ENCODE results near the gene ABCE1.
"Not testable (repeated sequence)": the region's sequence is repeated elsewhere in the genome, so short reads cannot be mapped to it uniquely, and the experiment has no call there.

Gene ABCE1

DNA sequence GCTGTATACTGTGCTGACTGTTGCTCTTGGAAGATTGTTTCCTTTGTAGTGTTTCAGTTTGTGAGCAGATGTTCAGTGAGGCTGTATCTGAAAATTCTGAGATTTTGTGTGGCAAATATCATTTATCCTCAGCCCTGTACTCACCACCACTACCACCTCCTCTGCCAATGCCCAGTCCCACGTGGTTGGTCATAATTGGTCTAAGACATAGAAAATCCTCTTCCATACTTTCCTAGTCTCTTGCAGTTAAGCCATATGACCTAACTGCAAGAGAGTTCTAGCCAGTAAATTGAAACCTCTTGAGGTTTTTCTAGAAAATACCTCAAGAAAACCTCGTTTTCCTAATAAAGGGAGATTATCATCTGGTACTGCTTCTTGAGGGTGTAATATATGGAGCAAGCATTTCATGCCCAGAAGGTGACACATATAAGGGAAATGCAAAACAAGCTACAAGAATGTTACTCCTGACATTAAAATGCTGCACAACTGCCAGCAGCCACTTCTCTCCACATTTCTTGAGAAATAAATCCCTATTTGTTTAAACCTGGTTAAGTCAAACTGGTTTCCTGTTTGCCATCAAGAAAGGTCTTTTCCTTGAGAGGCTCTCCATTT is 32.8 kb downstream of the ABCE1 start:
- Mint-ChIP-seq H3K4me1 (ENCODE audit: low read depth in 2 of 2) (peaks cover 15 to 31% of the 10 kb centered on the region in 2 donors), H3K9me3 (no peaks in the 10 kb centered on the region), H3K36me3 (ENCODE audit: insufficient read depth) (peaks cover 29% of the 10 kb centered on the region), H3K27me3 (no peaks in the 10 kb centered on the region), H3K4me3 (no peak overlapping the region), H3K27ac (peak overlapping the region; percentile 44 to 65)
- ATAC-seq (replicated peaks), result no peak
- DNase-seq, result no peak

DNA sequence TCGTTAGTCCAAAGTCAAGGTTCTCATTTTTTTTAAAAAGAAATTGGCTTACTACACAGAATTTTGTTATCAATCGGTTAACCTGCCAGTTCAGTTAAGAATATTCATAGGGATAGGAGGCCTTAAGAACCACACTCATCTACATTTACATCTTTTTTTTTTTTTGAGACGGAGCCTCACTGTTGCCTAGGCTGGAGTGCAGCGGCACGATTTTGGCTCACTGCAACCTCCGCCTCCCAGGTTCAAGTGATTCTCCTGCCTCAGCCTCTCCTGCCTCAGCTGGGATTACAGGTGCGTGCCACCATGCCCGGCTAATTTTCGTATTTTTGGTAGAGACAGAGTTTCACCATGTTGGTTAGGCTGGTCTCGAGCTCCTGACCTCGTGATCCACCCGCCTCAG is 33.7 kb downstream of the ABCE1 start:
- Mint-ChIP-seq H3K4me3 (no peak overlapping the region), H3K36me3 (ENCODE audit: insufficient read depth) (peaks cover 22% of the 10 kb centered on the region), H3K9me3 (no peaks in the 10 kb centered on the region), H3K4me1 (ENCODE audit: low read depth in 2 of 2) (peaks cover 14 to 26% of the 10 kb centered on the region in 2 donors), H3K27ac (peak overlapping the region; percentile 44 to 65), H3K27me3 (no peaks in the 10 kb centered on the region)
- ATAC-seq (replicated peaks), result no peak
- DNase-seq, result no peak

DNA sequence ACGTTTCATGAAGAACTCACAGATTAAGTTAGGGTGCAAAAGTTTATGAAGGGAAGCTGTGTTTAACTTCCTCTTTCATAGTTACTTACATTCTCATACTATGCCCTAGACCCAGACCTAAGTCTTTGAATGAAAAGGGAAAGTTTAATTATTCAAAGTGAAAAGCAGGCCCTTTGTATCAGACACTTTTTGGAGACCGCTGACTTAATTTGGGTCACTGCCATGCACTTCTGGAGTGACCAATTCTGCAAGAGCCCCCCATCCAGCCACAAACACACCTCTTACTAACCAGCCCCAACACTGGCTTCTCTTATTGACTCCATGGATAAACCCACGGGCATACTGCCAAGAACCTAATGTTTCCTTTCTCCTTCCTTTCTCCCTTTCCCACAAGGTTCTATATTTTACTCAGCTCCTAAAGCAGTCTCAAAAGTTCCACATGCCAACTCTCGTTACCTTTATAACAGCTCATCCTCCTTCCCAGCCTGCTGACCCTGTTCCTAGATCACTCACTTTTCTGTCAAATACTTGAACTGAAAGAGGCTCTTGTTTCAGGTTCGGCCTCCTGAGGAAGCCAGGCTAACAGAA is 34.5 kb downstream of the ABCE1 start:
- H3K27me3 Mint-ChIP-seq, result no peaks in the 10 kb centered on the region
- DNase-seq (no peak), ATAC-seq (replicated peaks) (no peak)
- peak overlapping the region; percentile 2 to 13 for H3K27ac Mint-ChIP-seq
- no peak overlapping the region for H3K4me3 Mint-ChIP-seq
- peaks cover 17 to 26% of the 10 kb centered on the region in 2 donors for H3K4me1 Mint-ChIP-seq (ENCODE audit: low read depth in 2 of 2)
- H3K36me3 Mint-ChIP-seq (ENCODE audit: insufficient read depth), result peaks cover 22% of the 10 kb centered on the region
- H3K9me3 Mint-ChIP-seq, result no peaks in the 10 kb centered on the region

DNA sequence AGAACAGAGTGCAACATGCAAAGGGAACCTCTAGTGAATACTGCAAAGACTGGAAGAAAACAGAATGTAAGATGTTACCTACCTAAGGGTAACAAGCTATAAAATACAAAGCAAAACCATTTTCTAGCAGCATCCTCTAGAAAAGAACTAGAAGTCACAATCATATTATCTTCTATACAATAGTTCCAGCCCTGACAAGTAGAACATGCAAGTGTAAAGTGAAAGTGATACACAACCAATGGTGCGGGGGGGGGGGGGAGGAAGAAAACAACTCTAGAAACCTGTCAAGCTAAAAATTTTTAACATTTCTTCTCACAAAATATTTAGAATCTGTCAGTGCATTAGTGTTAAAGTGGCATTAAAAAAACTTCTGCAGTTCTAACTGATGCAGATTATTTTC is 38.1 kb downstream of the ABCE1 start:
- H3K27ac Mint-ChIP-seq, result peak overlapping the region; percentile 38 to 71
- peak; percentile 79 for ATAC-seq (replicated peaks)
- DNase-seq, result not testable (repeated sequence)

DNA sequence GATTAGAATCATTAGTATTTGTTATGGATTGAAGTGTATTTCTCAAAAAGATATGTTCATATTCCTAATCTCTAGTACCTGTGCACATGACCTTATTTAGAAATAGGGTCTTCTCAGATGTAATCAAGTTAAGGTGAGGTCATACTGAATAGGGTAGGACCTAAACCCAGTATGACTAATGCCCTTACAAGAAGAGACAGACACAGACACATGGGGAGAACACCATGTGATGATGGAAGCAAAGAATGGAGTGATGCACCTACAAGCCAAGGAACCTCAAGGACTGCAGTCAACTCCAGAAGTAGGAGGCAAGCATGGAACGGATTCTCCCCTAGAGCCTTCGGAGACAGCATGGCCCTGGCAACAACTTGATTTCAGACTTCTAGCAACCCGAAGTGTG is 50.9 kb downstream of the ABCE1 start:
- Mint-ChIP-seq H3K4me3 (no peak overlapping the region), H3K27me3 (no peaks in the 10 kb centered on the region), H3K27ac (no peak overlapping the region), H3K4me1 (ENCODE audit: low read depth in 2 of 2) (no peaks in the 10 kb centered on the region), H3K36me3 (ENCODE audit: insufficient read depth) (peaks cover 84% of the 10 kb centered on the region), H3K9me3 (no peaks in the 10 kb centered on the region)
- ATAC-seq (replicated peaks) (no peak), DNase-seq (no peak)

More for the DNA sequence above, 38.1 kb downstream of the ABCE1 start:
- Mint-ChIP-seq H3K36me3 (ENCODE audit: insufficient read depth) (peaks cover 34% of the 10 kb centered on the region), H3K4me1 (ENCODE audit: low read depth in 2 of 2) (peaks cover 9 to 15% of the 10 kb centered on the region in 2 donors), H3K4me3 (peak overlapping the region; percentile 50 to 64)
- H3K27me3 Mint-ChIP-seq, H3K9me3 Mint-ChIP-seq: not testable (repeated sequence)

DNA sequence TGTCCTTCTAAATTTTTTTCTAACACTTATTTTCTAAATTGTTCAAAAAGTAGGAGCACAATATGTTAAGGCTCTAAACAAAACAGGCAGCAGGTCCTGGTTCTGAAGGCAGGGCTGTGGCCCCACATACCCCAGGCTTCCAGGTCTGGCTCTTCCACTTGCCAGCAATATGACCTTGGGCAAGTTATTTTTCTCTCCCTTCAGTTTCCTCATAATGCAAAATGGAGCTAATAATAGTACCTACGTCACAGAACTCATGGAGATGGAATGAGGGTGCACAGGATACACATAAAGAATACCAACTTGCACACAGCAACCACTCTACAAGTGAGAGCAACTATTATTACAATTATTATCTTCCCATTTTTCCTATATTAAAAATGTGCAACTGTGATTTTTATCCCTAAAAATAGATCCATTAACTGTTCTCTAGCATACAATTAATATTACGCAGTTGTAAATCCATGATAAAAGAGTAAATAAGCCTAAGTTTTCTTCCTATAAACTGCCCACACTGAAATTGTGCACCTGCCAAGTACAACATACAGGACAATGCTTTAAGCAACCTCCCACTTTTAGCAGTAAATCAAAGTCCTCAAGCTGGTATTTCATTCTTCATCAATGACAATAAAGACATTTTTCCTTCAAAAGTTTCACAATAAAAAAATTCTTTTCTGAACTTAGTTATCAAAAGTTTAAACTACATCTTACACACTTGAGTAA is 55.2 kb downstream of the ABCE1 start:
- Mint-ChIP-seq H3K36me3 (ENCODE audit: insufficient read depth) (peaks cover 92% of the 10 kb centered on the region), H3K4me3 (no peak overlapping the region)

DNA sequence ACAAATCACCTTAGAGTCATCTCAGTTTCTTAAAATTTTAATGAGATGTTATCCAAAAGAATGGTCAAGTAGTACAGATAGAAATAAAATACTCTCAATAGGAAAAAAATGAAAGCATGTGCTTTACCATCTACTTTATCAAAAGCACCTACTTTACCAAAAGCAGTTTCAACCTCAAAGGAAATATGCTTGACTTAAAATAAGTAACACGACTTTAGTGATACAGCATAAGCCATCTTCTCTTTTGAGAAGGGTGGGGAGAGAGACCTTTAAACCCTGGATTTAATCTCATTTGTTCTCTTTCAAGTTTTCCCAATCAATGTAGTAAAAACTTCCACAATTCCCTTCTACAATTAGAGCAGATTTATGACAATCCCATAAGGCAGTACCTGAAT is 55.8 kb downstream of the ABCE1 start:
- Mint-ChIP-seq H3K9me3 (no peaks in the 10 kb centered on the region), H3K36me3 (ENCODE audit: insufficient read depth) (peaks cover 90% of the 10 kb centered on the region), H3K4me3 (no peak overlapping the region), H3K27me3 (no peaks in the 10 kb centered on the region), H3K27ac (peak overlapping the region in 1 of 2 donors; percentile 50), H3K4me1 (ENCODE audit: low read depth in 2 of 2) (peaks cover 3 to 4% of the 10 kb centered on the region in 2 donors)
- no peak for ATAC-seq (replicated peaks)
- DNase-seq, result no peak

More for the DNA sequence above, 55.2 kb downstream of the ABCE1 start:
- no peaks in the 10 kb centered on the region for H3K27me3 Mint-ChIP-seq
- H3K9me3 Mint-ChIP-seq, result no peaks in the 10 kb centered on the region
- no peak for DNase-seq
- H3K4me1 Mint-ChIP-seq (ENCODE audit: low read depth in 2 of 2), result peaks cover 0 to 3% of the 10 kb centered on the region in 2 donors
- ATAC-seq (replicated peaks), result no peak
- H3K27ac Mint-ChIP-seq, result peak overlapping the region; percentile 50 to 84

DNA sequence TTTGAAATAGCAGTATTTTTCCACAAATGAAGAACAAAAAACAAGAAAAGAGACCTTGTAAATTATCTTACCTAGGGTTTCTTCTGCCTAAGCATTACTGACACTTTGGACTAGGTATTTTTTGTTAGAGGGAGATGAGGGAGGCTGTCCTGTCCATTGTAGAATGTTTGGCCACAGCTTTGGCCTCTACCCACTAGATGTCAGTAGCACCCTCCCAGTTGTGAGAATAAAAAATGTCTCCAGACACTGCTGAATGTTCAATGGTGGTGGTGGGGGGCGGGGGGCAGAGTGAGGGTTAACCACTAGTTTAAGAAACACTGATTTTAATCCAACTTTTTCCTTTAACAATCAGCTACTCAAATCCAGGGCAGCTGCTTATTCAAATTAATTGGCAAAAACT is 56.5 kb downstream of the ABCE1 start:
- DNase-seq (no peak), ATAC-seq (replicated peaks) (no peak)
- H3K9me3 Mint-ChIP-seq, result no peaks in the 10 kb centered on the region
- H3K27me3 Mint-ChIP-seq, result no peaks in the 10 kb centered on the region
- no peak overlapping the region for H3K4me3 Mint-ChIP-seq
- peaks cover 83% of the 10 kb centered on the region for H3K36me3 Mint-ChIP-seq (ENCODE audit: insufficient read depth)
- no peak overlapping the region for H3K27ac Mint-ChIP-seq
- peaks cover 3 to 7% of the 10 kb centered on the region in 2 donors for H3K4me1 Mint-ChIP-seq (ENCODE audit: low read depth in 2 of 2)

DNA sequence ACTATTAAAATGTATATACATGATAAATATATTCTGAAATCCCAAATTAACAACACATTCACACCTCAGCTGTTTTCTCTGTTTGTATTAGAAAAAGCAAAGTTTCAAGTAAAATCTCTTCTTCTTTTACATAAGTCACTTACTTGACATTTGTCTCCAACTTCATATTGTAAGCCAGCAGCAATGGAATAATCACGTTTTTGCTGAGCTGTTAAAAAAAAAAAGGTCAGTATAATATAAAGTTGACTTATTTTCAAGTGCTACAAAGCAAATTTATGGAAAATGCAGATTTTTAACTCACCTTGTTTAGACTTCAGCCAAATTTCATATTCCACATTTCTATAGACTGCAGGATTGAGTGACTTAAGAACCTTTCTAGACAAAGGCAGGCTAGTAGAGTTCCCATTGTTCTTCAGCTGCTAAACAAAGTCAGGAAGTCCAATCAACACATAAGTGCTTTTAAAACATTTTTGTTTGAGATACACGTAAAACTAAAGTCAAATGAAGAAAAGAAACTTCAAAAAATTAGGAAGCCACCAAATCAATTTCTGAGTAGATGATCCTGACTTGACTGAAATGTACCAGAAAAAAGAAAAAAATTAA is 57.3 kb downstream of the ABCE1 start:
- Mint-ChIP-seq H3K4me1 (ENCODE audit: low read depth in 2 of 2) (peaks cover 3 to 7% of the 10 kb centered on the region in 2 donors), H3K27ac (no peak overlapping the region), H3K27me3 (no peaks in the 10 kb centered on the region), H3K4me3 (no peak overlapping the region), H3K36me3 (ENCODE audit: insufficient read depth) (peaks cover 77% of the 10 kb centered on the region), H3K9me3 (no peaks in the 10 kb centered on the region)
- DNase-seq (no peak), ATAC-seq (replicated peaks) (no peak)

DNA sequence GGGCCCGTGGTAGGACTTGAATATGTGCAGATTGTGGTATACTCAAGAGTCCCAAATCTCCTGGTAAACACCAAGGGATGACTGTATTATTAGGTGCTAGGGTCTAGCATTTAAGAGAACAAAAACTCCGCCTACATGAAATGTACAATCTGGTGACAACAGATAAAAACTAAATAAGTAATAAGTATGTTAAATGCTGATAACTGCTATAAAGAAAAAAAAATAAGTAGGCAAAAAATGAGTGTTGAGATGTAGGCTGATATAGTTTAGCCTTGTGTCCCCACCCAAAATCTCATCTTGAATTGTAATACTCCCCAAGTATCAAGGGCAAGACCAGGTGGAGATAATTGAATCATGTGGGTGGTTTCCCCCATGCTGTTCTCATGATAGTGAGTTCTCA is 58.9 kb downstream of the ABCE1 start:
- H3K27ac Mint-ChIP-seq, result peak overlapping the region in 1 of 2 donors; percentile 58
- no peaks in the 10 kb centered on the region for H3K9me3 Mint-ChIP-seq
- ATAC-seq (replicated peaks) (no peak), DNase-seq (no peak)
- peaks cover 79% of the 10 kb centered on the region for H3K36me3 Mint-ChIP-seq (ENCODE audit: insufficient read depth)
- no peak overlapping the region for H3K4me3 Mint-ChIP-seq
- H3K27me3 Mint-ChIP-seq, result no peaks in the 10 kb centered on the region
- H3K4me1 Mint-ChIP-seq (ENCODE audit: low read depth in 2 of 2), result peaks cover 3 to 14% of the 10 kb centered on the region in 2 donors

DNA sequence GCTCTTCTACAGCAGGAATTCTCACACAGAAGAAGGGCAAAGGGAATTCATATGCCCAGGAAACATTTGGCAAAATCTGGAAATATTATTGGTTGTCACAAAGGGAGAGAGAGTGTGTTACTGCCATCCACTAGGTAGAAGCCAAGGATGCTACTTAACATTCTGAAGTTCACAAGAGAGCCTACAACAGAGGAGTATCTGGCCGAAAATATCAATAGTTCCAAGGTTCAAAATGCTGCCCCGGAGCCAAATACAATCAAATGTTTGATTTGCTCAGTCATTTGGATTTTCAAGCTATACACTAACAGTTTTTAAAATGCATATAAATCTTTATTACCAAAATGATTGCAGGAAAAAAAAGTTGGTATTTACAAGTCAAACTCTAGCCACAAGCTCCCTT is 63.4 kb downstream of the ABCE1 start:
- peaks cover 63% of the 10 kb centered on the region for H3K36me3 Mint-ChIP-seq (ENCODE audit: insufficient read depth)
- H3K9me3 Mint-ChIP-seq, result no peaks in the 10 kb centered on the region
- DNase-seq, result no peak
- no peaks in the 10 kb centered on the region for H3K27me3 Mint-ChIP-seq
- no peak for ATAC-seq (replicated peaks)
- H3K4me3 Mint-ChIP-seq, result no peak overlapping the region
- H3K4me1 Mint-ChIP-seq (ENCODE audit: low read depth in 2 of 2), result peaks cover 3 to 14% of the 10 kb centered on the region in 2 donors
- H3K27ac Mint-ChIP-seq, result no peak overlapping the region

DNA sequence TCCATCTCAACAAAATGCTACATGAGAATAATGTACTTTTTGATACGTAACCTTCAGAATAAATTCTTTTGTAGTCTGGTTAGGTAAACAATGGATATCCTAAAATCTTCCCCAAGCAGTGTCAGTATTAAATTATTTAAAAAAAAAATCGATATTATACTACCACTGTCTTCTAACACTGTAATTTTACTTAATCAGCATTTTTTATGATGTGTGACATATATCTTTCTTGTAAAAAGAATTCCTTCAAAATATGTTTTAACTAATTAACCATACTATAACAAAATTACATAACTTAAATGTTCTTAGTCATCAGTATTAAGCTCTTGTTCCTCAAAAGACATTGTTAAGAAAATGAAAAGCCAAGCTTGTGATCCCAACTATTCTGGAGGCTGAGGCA is 69.8 kb downstream of the ABCE1 start:
- DNase-seq, result no peak
- no peaks in the 10 kb centered on the region for H3K9me3 Mint-ChIP-seq
- H3K4me3 Mint-ChIP-seq, result no peak overlapping the region

DNA sequence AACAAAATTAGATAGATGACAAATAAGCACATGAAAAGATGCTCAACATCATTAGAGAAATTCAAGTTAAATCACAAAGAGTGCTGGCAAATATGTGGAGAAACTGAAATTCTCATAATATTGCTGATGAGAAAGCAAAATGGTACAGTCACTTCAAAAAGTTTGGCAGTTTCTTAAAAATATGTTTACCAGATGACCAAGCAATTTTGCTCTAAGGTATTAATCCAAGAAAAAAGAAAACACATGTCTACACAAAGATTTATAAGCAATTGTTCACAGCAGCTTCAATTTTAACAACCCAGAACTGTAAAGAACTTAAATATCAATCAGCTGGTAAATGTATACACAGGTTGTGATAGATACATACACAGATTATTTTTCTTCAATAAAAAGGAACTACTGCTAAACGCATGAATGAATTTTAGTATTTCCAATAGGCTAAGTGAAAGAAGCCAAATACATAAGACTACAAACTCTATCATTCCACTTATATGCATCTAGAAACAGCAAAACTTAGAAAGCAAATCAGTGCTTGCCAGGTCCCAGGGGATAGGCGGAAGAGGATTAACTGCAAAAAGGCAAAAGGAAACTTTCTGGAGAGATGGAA is 70.6 kb downstream of the ABCE1 start:
- Mint-ChIP-seq H3K27me3 (no peaks in the 10 kb centered on the region), H3K27ac (peak overlapping the region; percentile 3 to 6)
- ATAC-seq (replicated peaks), result no peak

More for the DNA sequence above, 69.8 kb downstream of the ABCE1 start:
- peak overlapping the region in 1 of 2 donors; percentile 3 for H3K27ac Mint-ChIP-seq
- peaks cover 13 to 24% of the 10 kb centered on the region in 2 donors for H3K4me1 Mint-ChIP-seq (ENCODE audit: low read depth in 2 of 2)
- H3K27me3 Mint-ChIP-seq, result no peaks in the 10 kb centered on the region
- no peak for ATAC-seq (replicated peaks)
- H3K36me3 Mint-ChIP-seq (ENCODE audit: insufficient read depth), result peaks cover 72% of the 10 kb centered on the region

More for the DNA sequence above, 70.6 kb downstream of the ABCE1 start:
- H3K36me3 Mint-ChIP-seq (ENCODE audit: insufficient read depth), result peaks cover 72% of the 10 kb centered on the region
- DNase-seq, result no peak
- peaks cover 16 to 32% of the 10 kb centered on the region in 2 donors for H3K4me1 Mint-ChIP-seq (ENCODE audit: low read depth in 2 of 2)
- no peak overlapping the region for H3K4me3 Mint-ChIP-seq
- no peaks in the 10 kb centered on the region for H3K9me3 Mint-ChIP-seq
